Measurements from ENCODE around the gene CAMK4. TPM values are rescaled to one million over a fixed set of nuclear protein-coding genes. Genes with fewer than 3 reads are reported as not detected.

Gene CAMK4
- total and polyA plus RNA-seq, 9 of the 15 experiments (the other 6 are each of a cell fraction or from before 2014, with no cell fraction given): 0.35 TPM; not detected in 8

DNA sequence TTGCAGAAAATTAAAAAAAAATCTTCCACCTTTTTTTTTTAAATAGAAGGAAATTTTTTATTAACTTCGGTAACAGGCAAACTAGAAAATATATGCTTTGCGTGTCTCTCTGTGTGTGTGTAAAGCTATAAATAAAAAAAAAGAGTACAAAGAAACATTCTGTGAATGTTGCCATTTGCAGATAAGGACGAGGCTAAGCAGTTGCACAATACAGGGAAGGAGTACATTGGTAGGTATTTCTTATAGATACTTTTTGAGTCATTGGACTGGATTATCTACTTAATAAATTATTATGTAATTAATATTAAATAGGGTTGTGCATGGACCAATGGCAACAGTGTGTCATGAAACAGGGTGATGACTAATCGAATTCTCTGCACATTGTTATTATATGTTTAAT lies 102.4 kb downstream of the CAMK4 start:
- Histone ChIP-seq H3K27ac (ENCODE audit: extremely low read depth, low read depth, low read length) (no peak overlapping the region), H3K9ac (ENCODE audit: insufficient read depth in 1 of 2, low read depth in 2 of 2, low read length in 2 of 2) (no peak overlapping the region), H2AFZ (ENCODE audit: low read depth, low read length) (no peak overlapping the region), H3K79me2 (ENCODE audit: control insufficient read depth, insufficient read depth, low read length) (no peaks in the 10 kb centered on the region), H4K20me1 (replicated peaks; ENCODE audit: control insufficient read depth, insufficient read depth, low read length) (no peaks in the 10 kb centered on the region), H3K27me3 (ENCODE audit: control insufficient read depth in 2 of 2, insufficient read depth in 2 of 2, low read length in 2 of 2) (no peaks in the 10 kb centered on the region), H3K4me3 (no peak overlapping the region), H3K9me1 (ENCODE audit: control insufficient read depth, insufficient read depth, low read length) (no peaks in the 10 kb centered on the region), H3K9me3 (replicated peaks; ENCODE audit: control insufficient read depth, insufficient read depth, low read depth, low read length) (no peaks in the 10 kb centered on the region), H3K36me3 (ENCODE audit: control insufficient read depth, insufficient read depth, low read length) (no peaks in the 10 kb centered on the region), H3K4me2 (ENCODE audit: insufficient read depth, low read length) (no peak overlapping the region), H3K4me1 (replicated peaks in 1 of 2; ENCODE audit: control insufficient read depth in 2 of 2, insufficient read depth in 2 of 2, low read length in 2 of 2) (no peaks in the 10 kb centered on the region)
- FAIRE-seq (no peak), ATAC-seq (no peak), DNase-seq (ENCODE audit: extremely low read depth in 1 of 4, low spot score in 3 of 4) (no peak)
- in situ Hi-C loops (cut with MboI) (no loop called here), intact Hi-C loops (cut with micrococcal nuclease) (no loop called here)
- no TSS peak for BruUV-seq (replicated peaks)
- TF ChIP-seq, protein P1, sequence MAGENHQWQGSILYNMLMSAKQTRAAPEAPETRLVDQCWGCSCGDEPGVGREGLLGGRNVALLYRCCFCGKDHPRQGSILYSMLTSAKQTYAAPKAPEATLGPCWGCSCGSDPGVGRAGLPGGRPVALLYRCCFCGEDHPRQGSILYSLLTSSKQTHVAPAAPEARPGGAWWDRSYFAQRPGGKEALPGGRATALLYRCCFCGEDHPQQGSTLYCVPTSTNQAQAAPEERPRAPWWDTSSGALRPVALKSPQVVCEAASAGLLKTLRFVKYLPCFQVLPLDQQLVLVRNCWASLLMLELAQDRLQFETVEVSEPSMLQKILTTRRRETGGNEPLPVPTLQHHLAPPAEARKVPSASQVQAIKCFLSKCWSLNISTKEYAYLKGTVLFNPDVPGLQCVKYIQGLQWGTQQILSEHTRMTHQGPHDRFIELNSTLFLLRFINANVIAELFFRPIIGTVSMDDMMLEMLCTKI (IDR thresholded peaks at IDR 0.05; ENCODE audit: partially characterized antibody): no peak
- 0 out of 2 replicates have a peak, but pooled peaks have one; percentile 13 for TF ChIP-seq CEBPB (tag; IDR thresholded peaks at IDR 0.05)
- 6% methylated on average over 4 of the region's 4 CpGs for WGBS (ENCODE audit: insufficient coverage, low coverage, missing lambda C conversion rate)
- ChIA-PET POLR2A (no interaction called here), CTCF (ENCODE audit: low intra/inter-chr PET ratio) (no interaction called here)

DNA sequence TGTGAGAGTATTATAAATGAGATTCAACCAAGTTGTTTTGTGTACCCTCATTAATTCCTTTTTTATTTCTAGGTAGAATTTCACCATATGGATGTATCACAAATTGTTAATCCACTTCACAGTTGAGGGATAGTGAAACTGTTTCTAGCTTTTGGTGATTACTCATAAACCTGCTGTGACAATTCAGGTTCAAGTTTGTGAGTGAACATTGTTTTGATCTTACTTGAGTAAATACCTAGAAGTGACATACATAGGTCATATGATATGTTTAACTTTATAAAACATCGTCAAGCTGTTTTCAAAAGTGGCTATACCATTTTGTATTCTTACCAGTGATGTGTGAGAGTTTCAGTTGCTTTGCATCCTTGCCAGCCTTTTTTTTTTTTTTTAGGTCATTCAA lies 112.9 kb downstream of the CAMK4 start:
- no peak overlapping the region for H2AFZ ChIP-seq (ENCODE audit: low read depth, low read length)
- WGBS (ENCODE audit: insufficient coverage, low coverage, missing lambda C conversion rate): 10% methylated on average over 1 of the region's 1 CpG
- FAIRE-seq: no peak
- in situ Hi-C loops (cut with MboI): no loop called here
- no peaks in the 10 kb centered on the region for H3K27me3 ChIP-seq (ENCODE audit: control insufficient read depth in 2 of 2, insufficient read depth in 2 of 2, low read length in 2 of 2)
- no TSS peak for BruUV-seq (replicated peaks)
- H3K27ac ChIP-seq (ENCODE audit: extremely low read depth, low read depth, low read length): peak overlapping the region; percentile 19; the same call in 1 of the 3 replicates
- no peak for TF ChIP-seq SIRT6 (IDR thresholded peaks at IDR 0.05; ENCODE audit: low read depth, low read length)
- TF ChIP-seq, protein P2, sequence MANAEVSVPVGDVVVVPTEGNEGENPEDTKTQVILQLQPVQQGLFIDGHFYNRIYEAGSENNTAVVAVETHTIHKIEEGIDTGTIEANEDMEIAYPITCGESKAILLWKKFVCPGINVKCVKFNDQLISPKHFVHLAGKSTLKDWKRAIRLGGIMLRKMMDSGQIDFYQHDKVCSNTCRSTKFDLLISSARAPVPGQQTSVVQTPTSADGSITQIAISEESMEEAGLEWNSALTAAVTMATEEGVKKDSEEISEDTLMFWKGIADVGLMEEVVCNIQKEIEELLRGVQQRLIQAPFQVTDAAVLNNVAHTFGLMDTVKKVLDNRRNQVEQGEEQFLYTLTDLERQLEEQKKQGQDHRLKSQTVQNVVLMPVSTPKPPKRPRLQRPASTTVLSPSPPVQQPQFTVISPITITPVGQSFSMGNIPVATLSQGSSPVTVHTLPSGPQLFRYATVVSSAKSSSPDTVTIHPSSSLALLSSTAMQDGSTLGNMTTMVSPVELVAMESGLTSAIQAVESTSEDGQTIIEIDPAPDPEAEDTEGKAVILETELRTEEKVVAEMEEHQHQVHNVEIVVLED (CRISPR knock-in tag; IDR thresholded peaks at IDR 0.05): no peak
- no peak for TF ChIP-seq ZNF57 (CRISPR knock-in tag; IDR thresholded peaks at IDR 0.05)
- TF ChIP-seq ZNF124 (CRISPR knock-in tag; IDR thresholded peaks at IDR 0.05): no peak
- TF ChIP-seq ZFX (CRISPR knock-in tag; IDR thresholded peaks at IDR 0.05): no peak
- TF ChIP-seq JUNB (CRISPR knock-in tag; conservative IDR thresholded peaks at IDR 0.05): no peak
- TF ChIP-seq ETV5 (CRISPR knock-in tag; IDR thresholded peaks at IDR 0.05; ENCODE audit: low read depth): no peak
- TF ChIP-seq, protein P3, sequence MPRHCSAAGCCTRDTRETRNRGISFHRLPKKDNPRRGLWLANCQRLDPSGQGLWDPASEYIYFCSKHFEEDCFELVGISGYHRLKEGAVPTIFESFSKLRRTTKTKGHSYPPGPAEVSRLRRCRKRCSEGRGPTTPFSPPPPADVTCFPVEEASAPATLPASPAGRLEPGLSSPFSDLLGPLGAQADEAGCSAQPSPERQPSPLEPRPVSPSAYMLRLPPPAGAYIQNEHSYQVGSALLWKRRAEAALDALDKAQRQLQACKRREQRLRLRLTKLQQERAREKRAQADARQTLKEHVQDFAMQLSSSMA (CRISPR knock-in tag; IDR thresholded peaks at IDR 0.05): no peak
- no peak for TF ChIP-seq HDAC6 (IDR thresholded peaks at IDR 0.05; ENCODE audit: low read depth, low read length)
- TF ChIP-seq SRF (CRISPR knock-in tag; IDR thresholded peaks at IDR 0.05): no peak
- no peak overlapping the region for H3K4me3 ChIP-seq
- no peak for ATAC-seq
- no peak overlapping the region for H3K9ac ChIP-seq (ENCODE audit: insufficient read depth in 1 of 2, low read depth in 2 of 2, low read length in 2 of 2)
- POLR2A ChIA-PET: no interaction called here
- H4K20me1 ChIP-seq (replicated peaks; ENCODE audit: control insufficient read depth, insufficient read depth, low read length): no peaks in the 10 kb centered on the region
- H3K36me3 ChIP-seq (ENCODE audit: control insufficient read depth, insufficient read depth, low read length): no peaks in the 10 kb centered on the region
- H3K9me3 ChIP-seq (replicated peaks; ENCODE audit: control insufficient read depth, insufficient read depth, low read depth, low read length): no peaks in the 10 kb centered on the region
- H3K4me2 ChIP-seq (ENCODE audit: insufficient read depth, low read length): no peak overlapping the region
- intact Hi-C loops (cut with micrococcal nuclease): no loop called here
- H3K9me1 ChIP-seq (ENCODE audit: control insufficient read depth, insufficient read depth, low read length): no peaks in the 10 kb centered on the region
- H3K79me2 ChIP-seq (ENCODE audit: control insufficient read depth, insufficient read depth, low read length): no peaks in the 10 kb centered on the region
- CTCF ChIA-PET (ENCODE audit: low intra/inter-chr PET ratio): interaction anchor here (0.7 kb wide), 1 partner anchor 271 kb away, joined by 8 read pairs; no protein-coding TSS in a partner anchor
- no peak for DNase-seq (ENCODE audit: extremely low read depth in 1 of 4, low spot score in 3 of 4)
- H3K4me1 ChIP-seq (replicated peaks in 1 of 2; ENCODE audit: control insufficient read depth in 2 of 2, insufficient read depth in 2 of 2, low read length in 2 of 2): no peaks in the 10 kb centered on the region
